GM19468 (cell line): ENCODE measurements around the gene NAPB.
A peak's percentile ranks its signal among the peaks of the same experiment; 100 is the strongest.

ENCODE experiments used
- ATAC-seq: cut with Tn5 transposase; IDR thresholded peaks from one replicate; pipeline ENCODE4 v1.9.1; 2021; ENCODE audit warnings: mild to moderate bottlenecking, moderate library complexity, moderate number of reproducible peaks; ENCODE audit not compliant: unreplicated experiment; ENCODE audit errors: extremely low read depth

The NAPB gene

GRCh38 chr20:23370873-23371272 is 50.4 kb downstream of the NAPB start:
- no peak for ATAC-seq

- ATAC-seq: no peak
Observed at GRCh38 chr20:23370274-23370673, 51.0 kb downstream of the NAPB start.

GRCh38 chr20:23369072-23369823 is 52.0 kb downstream of the NAPB start:
- no peak for ATAC-seq

GRCh38 chr20:23368316-23369071 is 52.8 kb downstream of the NAPB start:
- ATAC-seq: no peak

GRCh38 chr20:23367770-23368169 is 53.5 kb downstream of the NAPB start:
- no peak for ATAC-seq

- ATAC-seq: no peak
Observed at GRCh38 chr20:23366384-23366783, 54.9 kb downstream of the NAPB start.

- ATAC-seq: no peak
Observed at GRCh38 chr20:23365390-23366165, 55.7 kb downstream of the NAPB start.

- no peak for ATAC-seq
Observed at GRCh38 chr20:23363257-23363649, 58.0 kb downstream of the NAPB start.

- ATAC-seq: no peak
Observed at GRCh38 chr20:23362392-23363256, 58.7 kb downstream of the NAPB start.

- ATAC-seq: peak; percentile 50
Observed at GRCh38 chr20:23361476-23362391, 59.6 kb downstream of the NAPB start, which contains the start of gene GZF1. Gene GZF1 (plus strand): TSS chr20:23362182. CDS start chr20:23364384, 2,202 bp downstream.

GRCh38 chr20:23361119-23361475 is 60.2 kb downstream of the NAPB start:
- no peak for ATAC-seq

- no peak for ATAC-seq
Observed at GRCh38 chr20:23360531-23360930, 60.8 kb downstream of the NAPB start.

GRCh38 chr20:23358923-23359593 is 62.2 kb downstream of the NAPB start:
- ATAC-seq: no peak

- ATAC-seq: no peak
Observed at GRCh38 chr20:23358563-23358906, 62.8 kb downstream of the NAPB start.

- ATAC-seq: peak; percentile 63
Observed at GRCh38 chr20:23357767-23358562, 63.3 kb downstream of the NAPB start.

GRCh38 chr20:23356203-23356602 is 65.1 kb downstream of the NAPB start:
- no peak for ATAC-seq

GRCh38 chr20:23350904-23351838 is 70.1 kb downstream of the NAPB start:
- ATAC-seq: peak; percentile 5
